Activated CD4-positive, alpha-beta T cell treated with anti-CD3 and anti-CD28 coated beads, Interleukin-2, amount 50 U/mL, for 16 hours (primary cell): ENCODE data around the gene BCL10.
A peak's percentile ranks its signal among the peaks of the same experiment; 100 is the strongest.
"Not testable (repeated sequence)": the region's sequence is repeated elsewhere in the genome, so short reads cannot be mapped to it uniquely, and the experiment has no call there.

Experiments
- DNase-seq: peaks from one replicate; pipeline ENCODE4 v3.0.0-alpha.2; 2020

BCL10 gene

DNA sequence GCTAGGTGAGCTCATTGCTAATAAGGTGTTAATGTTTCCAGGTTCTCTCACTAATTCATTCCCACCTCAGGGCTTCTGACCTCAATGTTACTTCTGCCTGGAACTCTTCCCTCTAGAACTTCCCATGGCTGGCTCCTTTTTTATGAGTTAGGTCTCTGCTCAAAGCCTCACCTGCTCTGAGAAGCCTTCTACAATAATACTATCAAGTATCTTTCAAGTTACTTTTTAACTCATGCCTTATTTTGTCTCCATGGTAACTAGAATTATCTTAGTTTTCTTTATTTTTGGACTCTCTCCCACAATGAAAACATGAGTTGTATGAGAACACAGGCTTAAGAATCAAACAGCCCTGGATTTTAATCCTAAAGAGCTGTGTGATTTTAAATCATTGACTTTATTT lies 13.4 kb downstream of the BCL10 start:
- no peak for DNase-seq

DNA sequence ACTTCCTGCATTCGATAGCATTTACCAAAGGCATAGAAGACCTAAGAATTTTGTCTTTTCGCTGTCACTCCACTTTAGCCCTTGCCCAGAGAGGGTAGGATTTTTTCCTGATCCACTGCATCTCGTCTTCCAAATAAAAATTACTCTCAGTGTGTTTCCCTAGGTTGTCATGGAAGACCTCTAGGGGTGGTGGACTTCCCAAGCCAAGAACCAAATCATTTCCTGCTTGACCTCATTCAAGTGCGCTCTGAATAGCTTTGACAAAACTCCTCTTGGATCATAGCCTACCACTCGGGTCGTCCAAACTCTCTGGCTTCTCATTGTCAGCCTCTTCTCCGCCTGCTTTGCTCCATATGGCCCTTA lies 16.5 kb downstream of the BCL10 start:
- no peak for DNase-seq

DNA sequence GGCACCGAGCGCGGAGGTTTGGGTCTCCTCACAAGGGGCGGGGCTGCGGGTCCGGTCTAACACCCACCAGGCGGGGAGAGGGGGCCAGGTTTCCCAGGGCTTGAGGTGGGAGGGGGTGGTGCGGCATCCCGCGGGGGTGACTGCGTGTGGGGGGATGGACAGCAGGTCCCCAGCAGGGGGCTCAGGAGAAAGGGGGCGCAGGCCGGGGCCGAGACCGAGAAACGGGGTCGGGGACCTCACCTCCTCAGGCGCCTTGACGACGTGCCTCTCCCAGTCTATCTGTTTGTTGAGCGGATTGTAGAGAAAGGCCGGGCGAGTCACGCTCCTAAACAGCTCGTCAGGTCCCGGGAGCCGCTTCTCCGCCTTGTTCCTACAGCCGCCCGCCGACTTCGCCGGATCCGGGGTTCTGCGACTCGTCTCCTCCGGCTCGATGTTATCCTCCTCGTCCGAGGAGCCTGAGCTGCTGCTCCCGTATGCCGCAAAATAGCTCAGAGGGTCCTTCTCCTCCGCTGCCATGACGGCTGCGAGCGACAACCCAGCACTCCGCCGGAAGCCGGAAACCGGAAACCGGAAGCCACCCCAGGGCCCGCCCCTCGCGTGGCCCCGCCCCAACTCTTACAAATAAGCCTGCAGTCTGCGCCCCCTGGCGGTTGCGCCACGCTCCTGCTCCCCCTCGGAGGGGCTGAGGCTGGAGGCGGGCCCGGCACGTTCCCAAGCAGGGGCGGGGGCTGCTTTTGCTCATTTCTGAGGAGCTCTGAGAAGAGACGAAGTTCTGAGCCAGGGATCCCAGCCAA lies 17.1 kb downstream of the BCL10 start, which contains the start of gene C1orf52:
Gene C1orf52 (minus strand): TSS at position 545 of the 794 bp plus-strand sequence. CDS start 29 bp downstream, at position 516.
- DNase-seq: peak; percentile 95

DNA sequence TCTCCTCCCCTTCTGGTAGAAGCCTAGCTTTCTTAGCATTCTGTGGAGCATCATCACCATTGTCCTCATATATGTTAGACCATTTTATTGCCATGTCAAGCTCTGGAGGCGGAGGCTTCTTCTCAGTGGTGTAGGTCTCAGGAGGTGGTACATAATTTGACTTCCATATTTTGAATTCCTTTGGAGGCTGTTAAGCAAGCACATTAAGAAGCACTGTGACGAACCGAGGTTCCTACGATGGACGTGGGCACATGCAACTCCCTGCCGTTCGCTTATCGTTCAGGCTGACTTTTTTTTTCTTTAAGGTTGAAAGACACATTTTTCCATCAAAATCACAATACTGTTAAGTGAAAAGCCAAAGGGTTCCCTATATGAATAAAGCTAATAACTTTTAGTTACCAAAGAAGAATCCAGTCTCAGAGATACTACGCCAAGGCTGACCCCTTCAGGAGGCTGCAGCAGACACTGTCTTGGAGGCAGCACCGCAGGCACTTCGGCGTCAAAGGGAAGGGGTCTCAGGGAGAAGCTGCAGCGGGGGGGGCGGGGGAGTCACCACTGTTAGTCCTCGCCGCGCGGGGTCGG lies 17.8 kb downstream of the BCL10 start:
- no peak for DNase-seq

DNA sequence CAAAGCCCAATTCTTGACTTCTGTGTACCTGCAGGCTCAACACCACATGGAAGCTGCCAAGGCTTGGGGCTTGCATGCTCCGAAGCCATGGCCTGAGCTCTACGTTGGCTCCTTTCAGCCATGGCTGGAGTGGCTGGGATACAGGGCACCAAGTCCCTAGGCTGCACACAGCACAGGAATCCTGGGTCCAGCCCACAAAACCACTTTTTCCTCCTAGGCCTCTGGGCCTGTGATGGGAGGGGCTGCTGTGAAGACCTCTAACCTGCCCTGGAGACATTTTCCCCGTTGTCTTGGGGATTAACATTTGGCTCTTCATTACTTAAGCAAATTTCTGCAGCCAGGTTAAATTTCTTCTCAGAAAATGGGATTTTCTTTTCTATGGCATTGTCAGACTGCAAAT lies 27.4 kb downstream of the BCL10 start:
- DNase-seq: not testable (repeated sequence)

DNA sequence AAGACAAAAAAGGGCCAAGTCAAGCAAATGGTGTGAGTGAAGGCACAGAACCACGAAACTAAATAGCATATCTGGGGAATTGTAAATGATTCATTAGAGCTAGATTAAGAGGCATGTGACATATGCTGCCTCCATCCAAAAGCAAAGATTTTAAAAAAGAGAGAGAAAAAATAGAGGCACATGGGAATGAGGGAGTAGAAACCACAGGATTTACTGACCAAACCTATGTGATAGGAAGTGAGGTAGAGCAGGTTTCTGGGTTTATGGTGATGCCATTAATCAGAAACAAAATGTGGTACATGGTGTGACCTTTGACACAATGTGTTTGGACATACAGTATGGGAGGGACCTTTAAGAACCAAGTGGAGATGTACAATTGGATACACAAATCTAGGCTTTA lies 30.5 kb downstream of the BCL10 start:
- DNase-seq: no peak

DNA sequence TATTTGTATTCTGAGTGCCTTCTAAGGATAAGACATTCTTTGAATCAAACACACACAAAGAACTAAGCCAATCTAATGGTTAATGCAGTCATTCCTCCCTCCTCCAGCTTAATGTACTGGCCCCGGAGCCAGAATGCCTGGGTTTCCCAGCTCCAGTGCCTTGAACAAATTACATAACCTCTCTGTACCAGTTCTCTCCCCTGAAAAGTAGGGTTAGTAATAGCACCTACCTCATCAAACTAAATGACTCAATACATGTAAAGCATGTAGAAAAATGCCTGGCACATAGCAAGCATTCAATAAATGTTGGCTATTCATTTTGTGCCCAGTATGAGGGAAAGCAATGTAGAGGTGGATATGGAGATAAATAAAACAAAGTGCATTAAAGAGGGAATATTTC lies 31.0 kb downstream of the BCL10 start:
- DNase-seq: no peak

DNA sequence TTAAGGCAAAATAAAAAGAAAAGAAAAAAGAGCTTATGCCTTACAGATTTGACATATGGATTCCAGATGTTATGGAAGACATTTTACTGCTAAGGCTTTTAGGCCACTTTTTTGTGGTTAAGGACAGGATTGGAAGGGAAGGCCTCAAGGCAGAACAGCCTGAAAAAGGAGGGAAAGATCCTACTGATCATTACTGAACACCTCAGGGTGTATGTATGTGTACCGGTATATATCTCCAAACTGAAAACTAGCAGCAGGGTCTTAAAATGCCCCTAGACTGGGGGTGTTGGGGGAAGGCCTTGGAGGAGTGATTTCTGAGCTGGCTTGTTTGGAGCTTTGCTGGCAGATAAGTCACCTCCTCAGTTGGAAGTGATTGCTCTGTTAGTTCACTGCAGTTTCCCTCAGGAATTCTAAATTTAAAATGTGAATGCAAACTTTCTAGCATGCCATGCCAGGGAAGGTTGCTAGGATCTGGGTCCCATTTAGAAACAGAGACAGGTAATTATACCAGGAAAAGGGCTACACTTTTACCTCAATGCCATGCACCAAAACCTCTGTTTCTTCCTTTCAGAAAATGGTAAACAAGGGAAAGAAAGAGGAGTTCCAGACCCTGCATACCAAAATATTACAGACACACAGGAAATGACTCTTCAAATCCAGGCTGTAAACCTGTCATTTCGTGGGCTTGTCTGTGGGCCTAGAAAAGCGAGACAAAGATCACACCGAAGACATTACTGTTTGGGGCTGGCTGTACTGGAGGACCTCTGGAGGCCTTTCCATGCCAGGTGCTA lies 32.0 kb downstream of the BCL10 start:
- DNase-seq: no peak

DNA sequence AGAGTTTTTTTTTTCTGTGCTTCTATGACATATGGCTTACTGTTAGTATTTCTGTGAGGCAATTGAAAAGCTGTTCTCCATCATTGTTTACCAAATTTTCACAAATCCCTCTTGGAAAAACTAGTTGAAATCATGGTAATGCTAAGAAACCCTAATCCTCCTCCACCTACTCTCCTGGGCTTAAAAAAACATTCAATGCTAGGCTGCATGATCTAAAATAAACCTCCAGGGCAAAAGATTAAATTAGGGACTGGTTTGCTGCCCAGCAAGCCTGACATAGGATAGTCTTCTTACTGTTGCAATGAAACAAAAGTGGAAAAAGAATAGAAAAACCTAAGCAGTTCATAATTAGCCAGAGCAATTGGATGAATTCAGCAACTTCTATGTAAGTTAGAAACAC lies 33.1 kb downstream of the BCL10 start:
- DNase-seq: no peak

DNA sequence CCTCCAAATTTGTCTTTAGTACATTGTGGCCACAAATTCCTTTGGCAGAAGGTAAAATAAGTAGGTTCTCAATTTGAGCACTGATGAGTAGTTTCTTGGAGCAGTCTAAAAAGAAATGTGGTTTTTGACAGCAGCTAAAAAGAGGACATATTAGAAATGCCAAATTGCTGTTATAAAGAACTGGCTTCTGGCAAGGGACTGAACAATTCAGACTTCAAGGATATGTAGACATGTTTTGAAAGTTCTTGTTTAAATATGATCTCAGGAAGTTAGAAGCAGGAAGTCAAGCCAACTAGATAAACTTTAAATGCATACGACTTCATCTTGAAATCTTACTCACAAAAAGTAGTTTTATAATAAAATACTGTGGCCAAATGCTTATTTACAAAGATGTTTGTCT lies 35.8 kb downstream of the BCL10 start:
- DNase-seq: no peak

DNA sequence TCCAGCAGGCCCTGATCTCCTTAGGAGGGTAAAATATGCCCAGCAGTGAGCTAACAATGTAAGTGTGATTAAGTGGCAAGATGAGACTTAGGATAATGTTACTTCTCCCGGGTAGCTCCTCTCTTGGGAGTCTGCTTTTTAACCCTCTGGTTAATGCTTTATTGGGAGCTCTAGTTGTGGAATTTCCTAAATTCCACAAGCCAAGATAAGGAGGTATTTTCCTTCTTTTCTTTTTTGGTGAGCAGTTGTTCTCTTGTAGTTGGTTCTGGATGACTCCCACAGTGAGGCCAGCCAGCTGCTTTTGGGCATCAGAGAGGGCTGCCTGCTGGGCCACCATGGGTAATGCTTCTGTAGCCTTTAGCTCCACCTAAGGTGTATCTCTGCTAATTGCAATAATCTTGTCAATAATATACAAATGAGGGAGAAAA lies 36.2 kb downstream of the BCL10 start:
- peak; percentile 21 for DNase-seq

DNA sequence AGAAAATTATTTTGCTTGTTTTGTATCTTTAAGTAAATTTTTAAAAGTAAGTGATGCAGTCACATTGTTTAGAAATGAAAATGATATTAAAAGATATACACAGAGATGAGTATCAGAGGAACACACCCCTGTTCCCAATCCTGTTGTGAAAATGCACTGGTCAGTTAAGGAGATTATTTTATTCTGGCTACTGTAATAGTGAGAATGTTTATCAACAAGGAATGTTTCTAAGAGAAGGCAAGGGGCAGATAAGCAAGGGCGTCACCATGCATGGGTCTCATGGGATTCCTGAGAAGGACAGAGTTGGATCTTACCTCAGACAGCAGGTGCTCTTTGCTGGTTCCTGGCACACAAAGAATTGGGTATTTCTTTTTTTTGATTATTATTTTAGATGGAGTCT lies 38.8 kb downstream of the BCL10 start:
- no peak for DNase-seq

DNA sequence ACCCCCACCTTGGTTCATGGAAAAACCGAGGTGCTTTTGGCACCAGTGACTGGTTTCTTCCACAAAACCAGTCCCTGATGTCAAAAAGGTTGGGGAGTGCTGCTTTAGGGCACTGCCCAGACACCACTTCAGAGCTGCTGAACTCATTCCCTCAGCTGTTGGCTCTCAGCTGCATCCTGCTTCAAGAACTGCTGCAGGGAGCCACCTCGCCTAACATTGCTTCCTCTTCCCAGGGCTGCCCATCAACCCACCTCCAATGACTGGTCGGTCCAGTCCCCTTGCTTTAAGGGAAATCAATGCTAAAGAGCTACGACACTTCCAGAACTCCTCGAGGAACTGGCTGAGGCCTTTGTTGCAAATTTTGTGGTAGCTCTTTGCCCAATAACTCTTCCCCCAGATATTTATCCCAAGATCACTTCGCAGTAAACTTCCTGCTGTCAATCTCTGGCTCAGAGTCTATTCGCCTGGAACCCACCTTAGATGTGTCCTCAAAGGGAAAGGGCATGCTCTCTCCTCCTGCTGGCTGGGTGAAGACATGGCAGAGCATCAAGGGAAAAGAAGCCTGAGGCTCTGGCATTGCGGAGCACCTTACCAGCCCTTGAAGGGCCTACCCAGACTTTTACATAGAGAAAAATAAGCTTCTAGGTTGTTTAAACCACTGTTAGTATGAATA lies 46.0 kb downstream of the BCL10 start:
- DNase-seq: no peak

DNA sequence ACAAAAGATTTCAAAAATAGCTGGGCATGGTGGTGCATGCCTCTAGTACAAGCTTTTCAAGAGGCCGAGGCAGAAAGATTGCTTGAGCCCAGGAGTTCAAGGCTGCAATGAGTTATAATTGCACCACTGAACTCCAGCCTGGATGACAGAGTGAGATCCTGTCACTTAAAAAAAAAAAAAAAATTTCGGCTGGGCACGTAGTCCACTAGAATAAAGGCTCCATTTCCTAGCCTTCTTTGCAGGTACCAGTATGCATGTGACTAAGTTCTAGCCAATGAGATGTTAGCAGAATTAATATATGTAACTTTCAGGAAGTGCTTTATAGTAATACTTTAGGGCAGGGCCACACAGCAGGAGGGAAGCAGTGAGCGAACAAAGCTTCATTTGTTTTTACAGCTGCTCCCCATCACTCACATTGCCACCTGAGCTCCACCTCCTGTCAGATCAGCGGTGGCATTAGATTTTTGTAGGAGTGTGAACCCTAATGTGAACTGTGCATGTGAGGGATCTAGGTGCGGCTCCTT lies 46.8 kb downstream of the BCL10 start:
- no peak for DNase-seq

DNA sequence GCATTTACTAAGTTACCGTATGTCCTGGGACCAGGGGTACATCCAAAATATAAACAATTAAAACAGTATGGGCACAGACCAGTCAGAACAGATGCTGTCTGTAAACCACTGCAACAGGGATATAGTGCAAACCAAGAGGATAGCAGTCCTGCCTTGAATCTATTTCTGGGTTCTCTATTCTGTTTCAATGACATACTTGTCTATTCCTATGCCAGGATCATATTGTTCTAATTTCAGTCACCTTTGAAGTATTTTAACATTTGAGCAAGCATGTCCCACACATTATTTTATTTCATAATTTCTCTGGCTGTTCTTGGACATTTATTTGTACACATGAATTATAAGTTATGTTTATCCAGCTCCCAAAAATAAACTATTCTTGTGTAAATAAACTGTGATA lies 47.5 kb downstream of the BCL10 start:
- DNase-seq: no peak

DNA sequence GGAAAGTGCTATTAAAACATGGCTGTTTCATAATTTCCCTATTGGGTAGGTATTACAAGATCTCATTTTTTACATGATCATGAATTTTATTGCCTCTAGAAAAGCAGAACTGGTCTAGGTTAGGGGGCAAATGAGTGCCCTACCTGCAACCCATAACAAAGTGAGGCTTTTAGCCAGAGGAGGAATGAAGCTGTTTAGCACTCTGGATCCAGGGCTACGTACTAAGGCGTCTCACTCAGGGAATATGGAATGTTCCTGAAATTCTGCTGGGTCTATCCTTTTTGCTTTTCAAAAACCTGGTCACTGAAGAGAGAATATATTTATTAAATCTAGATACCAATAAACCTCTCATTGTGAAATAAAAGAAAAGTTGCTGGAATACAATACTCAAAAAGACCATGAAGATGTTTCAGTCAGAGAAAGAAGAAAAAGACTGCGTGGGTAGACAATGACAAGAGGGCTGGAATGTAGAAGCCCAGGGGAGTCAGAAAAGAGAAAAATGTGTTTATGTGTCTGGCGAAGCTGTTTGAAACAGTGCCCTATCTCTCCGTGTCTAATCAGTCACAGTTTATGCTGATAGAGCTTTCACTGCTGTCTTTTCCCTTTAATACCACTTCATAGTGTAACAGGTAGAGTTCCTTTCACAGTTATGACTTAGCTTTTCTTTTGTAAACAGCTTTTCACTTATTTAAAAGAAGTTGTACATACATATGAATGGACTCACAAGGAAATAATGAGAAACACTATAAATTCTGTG lies 50.6 kb downstream of the BCL10 start:
- DNase-seq: no peak

DNA sequence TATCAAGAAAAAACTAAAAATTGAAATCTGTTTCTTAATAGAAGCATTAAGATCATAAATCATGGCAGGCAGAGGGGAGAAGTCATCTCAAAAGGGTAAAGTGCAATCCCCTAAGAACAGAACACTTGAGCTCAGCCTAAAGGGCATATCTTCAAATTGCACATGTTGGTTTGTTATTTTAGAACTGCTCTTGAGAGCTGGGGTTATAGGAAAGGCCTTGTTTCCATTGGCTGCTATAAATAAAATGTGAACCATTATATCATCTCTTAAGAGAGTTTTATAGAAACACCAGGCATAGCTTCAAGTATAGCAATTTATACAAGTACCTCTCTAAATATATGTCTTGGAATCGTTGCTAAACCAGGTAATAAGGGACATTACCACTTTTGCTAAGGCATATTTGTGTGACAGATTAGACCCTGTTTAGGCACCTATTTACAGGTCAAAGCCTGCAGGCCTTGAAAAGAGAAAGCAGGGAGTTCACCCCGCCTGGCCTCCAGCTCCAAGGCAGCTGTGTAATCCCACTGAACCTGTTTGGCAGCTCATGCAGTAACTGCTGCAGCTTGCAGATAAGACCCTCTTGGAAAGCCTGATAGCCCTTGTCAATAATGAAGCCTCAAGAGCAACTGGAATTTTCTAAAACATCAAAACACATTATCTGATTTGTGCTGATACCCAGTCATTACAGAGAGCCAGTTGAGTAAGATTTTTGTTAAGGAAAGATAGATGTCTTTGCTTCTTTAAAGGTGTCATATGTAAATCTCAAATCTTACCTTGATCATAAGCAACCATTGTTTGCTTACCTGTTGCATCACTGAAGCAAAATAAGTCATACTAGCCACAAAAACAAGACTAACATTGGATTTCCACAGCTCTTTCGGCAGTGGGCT lies 51.5 kb downstream of the BCL10 start:
- no peak for DNase-seq

DNA sequence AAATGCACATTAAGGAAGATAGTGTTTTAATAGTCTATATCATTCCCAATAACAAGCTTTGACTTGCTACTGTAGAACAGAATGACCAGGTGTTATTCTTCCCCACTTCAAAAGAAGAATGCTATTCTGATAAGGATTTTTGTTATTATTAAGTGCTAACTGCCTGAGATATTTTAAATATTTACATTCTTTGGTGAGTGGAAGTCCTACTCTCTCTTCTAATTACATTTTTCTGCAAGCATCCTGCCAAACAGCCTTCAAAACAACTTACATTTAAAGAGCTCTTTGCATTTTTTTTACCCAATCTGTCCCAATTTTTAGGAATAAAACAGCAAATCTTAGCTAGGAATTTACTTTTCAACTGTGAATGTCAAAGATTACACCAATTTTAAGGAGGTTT lies 52.1 kb downstream of the BCL10 start:
- no peak for DNase-seq

DNA sequence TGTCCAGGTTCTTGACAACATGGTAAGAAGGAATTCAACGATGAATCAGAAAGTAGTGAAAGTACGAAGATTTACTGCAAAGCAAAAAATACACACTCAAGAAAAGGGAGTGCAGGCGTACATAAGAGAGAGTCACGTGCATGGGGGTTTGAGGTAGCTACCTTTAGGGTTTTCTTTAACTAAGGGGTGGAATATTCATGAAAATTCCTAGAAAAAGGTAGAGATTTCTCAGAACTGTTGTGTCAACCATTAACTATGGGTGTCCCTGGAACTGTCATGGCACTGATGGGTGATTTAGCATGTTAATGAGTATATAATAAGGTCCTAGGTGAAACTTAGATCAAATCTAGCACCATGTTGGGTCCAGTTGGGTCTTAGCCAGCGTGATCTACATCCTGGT lies 53.1 kb downstream of the BCL10 start:
- no peak for DNase-seq

DNA sequence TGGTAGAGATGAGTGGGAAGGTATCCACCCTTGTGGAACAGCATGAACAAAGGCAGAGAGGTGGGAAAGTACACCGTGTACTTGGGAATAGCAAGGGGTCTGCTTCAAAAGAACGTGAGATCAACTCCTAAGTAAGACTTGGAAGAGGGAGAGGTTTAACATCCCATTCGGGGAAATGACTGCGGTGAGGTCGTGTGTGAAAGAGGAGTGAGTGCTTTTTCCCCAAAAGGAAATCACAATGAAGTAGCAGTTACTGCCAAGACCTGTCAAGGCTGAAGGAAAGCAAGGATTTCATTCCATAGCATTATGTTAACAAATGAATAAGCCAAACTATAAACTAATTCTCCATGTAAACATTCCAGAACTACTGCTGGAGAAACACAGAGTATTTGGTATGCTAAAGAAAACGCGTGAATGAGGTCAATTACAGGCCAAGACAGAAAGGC lies 55.7 kb downstream of the BCL10 start:
- no peak for DNase-seq
